GM23338 (cell line): ENCODE results near the gene AGFG1. TPM values are rescaled to one million over a fixed set of nuclear protein-coding genes. Genes with fewer than 3 reads are reported as not detected.

Experiments used
- ATAC-seq: fragments of 200-7000 bp; cut with Tn5 transposase; 3 replicates; pipeline ENCODE4 v1.9.1; 2020
- DNase-seq: peaks from one replicate; pipeline ENCODE4 v3.0.0-alpha.2; 2015; ENCODE audit warnings: low spot score
- H2AFZ ChIP-seq: fragments of 200-600 bp; sonication (generic); 2 replicates; pipeline ENCODE4 v1.8.0; 2016; ENCODE audit warnings: antibody characterized with exemption, mild to moderate bottlenecking, moderate library complexity
- H3F3A ChIP-seq: fragments of 200-600 bp; sonication (generic); replicated peaks from 2 replicates; pipeline ENCODE4 v1.8.0; 2017; ENCODE audit warnings: antibody characterized with exemption, mixed run types, low read depth
- H3K27ac ChIP-seq: fragments of 200-600 bp; sonication (generic); 2 replicates; pipeline ENCODE4 v1.6.1; 2016; ENCODE audit warnings: low read depth
- H3K27me3 ChIP-seq: fragments of 200-600 bp; sonication (generic); 2 replicates; pipeline ENCODE4 v1.8.0; 2016; ENCODE audit warnings: mild to moderate bottlenecking, mixed run types, moderate library complexity; ENCODE audit not compliant: insufficient read depth
- H3K36me3 ChIP-seq: fragments of 200-600 bp; sonication (generic); 2 replicates; pipeline ENCODE4 v1.8.0; 2016; ENCODE audit warnings: mild to moderate bottlenecking; ENCODE audit not compliant: insufficient read depth
- H3K4me1 ChIP-seq: fragments of 200-600 bp; sonication (generic); 2 replicates; pipeline ENCODE4 v1.8.0; 2016; ENCODE audit warnings: mild to moderate bottlenecking, moderate library complexity; ENCODE audit not compliant: insufficient read depth
- H3K4me2 ChIP-seq: fragments of 200-600 bp; sonication (generic); 2 replicates; pipeline ENCODE4 v1.7.1; 2017; ENCODE audit warnings: mixed run types
- H3K4me3 ChIP-seq: fragments of 200-600 bp; sonication (generic); 2 replicates; pipeline ENCODE4 v1.6.1; 2016; ENCODE audit warnings: mixed run types
- H3K79me2 ChIP-seq: fragments of 200-600 bp; sonication (generic); replicated peaks from 2 replicates; pipeline ENCODE4 v1.8.0; 2017; ENCODE audit warnings: mild to moderate bottlenecking; ENCODE audit not compliant: insufficient read depth
- H3K9me2 ChIP-seq: fragments of 200-600 bp; sonication (generic); 2 replicates; pipeline ENCODE4 v1.8.0; 2017; ENCODE audit not compliant: insufficient read depth
- H4K20me1 ChIP-seq: fragments of 200-600 bp; sonication (generic); replicated peaks from 2 replicates; pipeline ENCODE4 v1.8.0; 2017; ENCODE audit warnings: mild to moderate bottlenecking; ENCODE audit not compliant: insufficient read depth
- H3K27ac Mint-ChIP-seq: 2 replicates; pipeline ENCODE4 v1.8.0; 2020; ENCODE audit warnings: inconsistent platforms, mild to moderate bottlenecking, moderate library complexity, mixed read lengths
- H3K27me3 Mint-ChIP-seq: 3 replicates; pipeline ENCODE4 v1.8.0; 2022; ENCODE audit warnings: low read depth, mild to moderate bottlenecking, moderate library complexity, mixed read lengths, inconsistent platforms; ENCODE audit not compliant: insufficient read depth, poor library complexity
- H3K36me3 Mint-ChIP-seq: 3 replicates; pipeline ENCODE4 v1.8.0; 2021; ENCODE audit warnings: low read depth, mild to moderate bottlenecking, inconsistent platforms, moderate library complexity, mixed read lengths
- H3K4me1 Mint-ChIP-seq: 3 replicates; pipeline ENCODE4 v1.8.0; 2020; ENCODE audit warnings: mild to moderate bottlenecking, inconsistent platforms, mixed read lengths
- H3K4me3 Mint-ChIP-seq: 3 replicates; pipeline ENCODE4 v1.8.0; 2021; ENCODE audit warnings: moderate library complexity, mild to moderate bottlenecking, inconsistent platforms, mixed read lengths
- H3K9me3 Mint-ChIP-seq: 3 replicates; pipeline ENCODE4 v1.8.0; 2020; ENCODE audit warnings: moderate library complexity, mild to moderate bottlenecking, inconsistent platforms, mixed read lengths
- CREB1 ChIP-seq: fragments of 250-450 bp; sonication (Bioruptor Pico); IDR thresholded peaks from 2 replicates; pipeline ENCODE4 v1.5.0; 2020; ENCODE audit warnings: low read depth, mild to moderate bottlenecking, moderate library complexity
- CTCF ChIP-seq, 2 experiments: fragments of 200-600 bp in 1 of 2; sonication (generic) in 1 of 2; conservative IDR thresholded peaks; 2 replicates each; pipeline versions ENCODE4 v1.5.1 to v1.6.1; 2016 to 2017; ENCODE audit warnings: antibody characterized with exemption in 2 of 2, low read depth in 2 of 2, mild to moderate bottlenecking in 2 of 2, moderate library complexity in 1 of 2
- ETS1 ChIP-seq: IDR thresholded peaks from 2 replicates; pipeline ENCODE4 v1.6.1; 2016; ENCODE audit warnings: antibody characterized with exemption
- EZH2 ChIP-seq: fragments of 200-600 bp; sonication (generic); IDR thresholded peaks from one replicate; pipeline ENCODE4 v1.8.0; 2017; ENCODE audit warnings: antibody characterized with exemption, mild to moderate bottlenecking, low read depth; ENCODE audit not compliant: unreplicated experiment
- EZH2phosphoT487 ChIP-seq: fragments of 200-600 bp; sonication (generic); IDR thresholded peaks from one replicate; pipeline ENCODE4 v1.8.1; 2018; ENCODE audit warnings: antibody characterized with exemption; ENCODE audit not compliant: unreplicated experiment
- JUNB ChIP-seq: IDR thresholded peaks from one replicate; pipeline ENCODE4 v1.6.1; 2016; ENCODE audit warnings: antibody characterized with exemption; ENCODE audit not compliant: unreplicated experiment
- NANOG ChIP-seq: IDR thresholded peaks from 2 replicates; pipeline ENCODE4 v1.6.1; 2016; ENCODE audit warnings: antibody characterized with exemption, borderline replicate concordance
- POLR2AphosphoS5 ChIP-seq: IDR thresholded peaks from 2 replicates; pipeline ENCODE4 v1.6.1; 2016; ENCODE audit warnings: antibody characterized with exemption, low read depth
- REST ChIP-seq: IDR thresholded peaks from one replicate; pipeline ENCODE4 v1.6.1; 2018; ENCODE audit warnings: antibody characterized with exemption; ENCODE audit not compliant: unreplicated experiment
- STAT1 ChIP-seq: IDR thresholded peaks from one replicate; pipeline ENCODE4 v1.6.1; 2016; ENCODE audit warnings: antibody characterized with exemption; ENCODE audit not compliant: unreplicated experiment
- ZNF331 ChIP-seq: fragments of 250-450 bp; sonication (Bioruptor Pico); IDR thresholded peaks from 2 replicates; pipeline ENCODE4 v1.5.0; 2020; ENCODE audit warnings: low read depth, mild to moderate bottlenecking, moderate library complexity
- polyA plus RNA-seq: library from polyadenylated mRNA; unstranded; fragments of >200 nt; fragmentation: Nextera tagmentation; extraction: Ambion mirVana; gene quantifications from 2 replicates; pipeline ENCODE4 v1.2.1, GENCODE V29; 2016
- total RNA-seq: library from RNA; depleted of rRNA; stranded (reverse); fragments of >200 nt; shearing (Covaris generic); gene quantifications from 2 replicates; pipeline ENCODE4 v1.2.3, GENCODE V29; 2014

AGFG1 gene
- total and polyA plus RNA-seq, 2 experiments from 2014 or later: 14.5 to 113 TPM

GRCh38 chr2:227442639-227443038 is 29.3 kb upstream of the AGFG1 start:
- H3K4me2 ChIP-seq: no peak overlapping the region
- Mint-ChIP-seq H3K4me3 (no peak overlapping the region), H3K4me1 (peaks cover 14% of the 10 kb centered on the region), H3K27ac (no peak overlapping the region), H3K36me3 (no peaks in the 10 kb centered on the region), H3K27me3 (peaks cover 4% of the 10 kb centered on the region), H3K9me3 (no peaks in the 10 kb centered on the region)
- H3K4me3 ChIP-seq: no peak overlapping the region
- peaks cover 7% of the 10 kb centered on the region; the same call in 1 of the 2 replicates for H3K4me1 ChIP-seq
- DNase-seq (no peak), ATAC-seq (no peak)
- H3K27ac ChIP-seq: no peak overlapping the region
- no peak overlapping the region for H2AFZ ChIP-seq
- H3K79me2 ChIP-seq: no peaks in the 10 kb centered on the region
- H3K36me3 ChIP-seq: no peaks in the 10 kb centered on the region
- no peaks in the 10 kb centered on the region for H4K20me1 ChIP-seq
- TF ChIP-seq ETS1 (no peak), NANOG (no peak), CTCF (conservative IDR thresholded peaks at IDR 0.05; ENCODE audit: low read depth in 2 of 2) (no peak), JUNB (no peak), ZNF331 (no peak), REST (no peak)
- H3K9me2 ChIP-seq: no peaks in the 10 kb centered on the region
- no peaks in the 10 kb centered on the region for H3K27me3 ChIP-seq
- no peaks in the 10 kb centered on the region for H3F3A ChIP-seq

- no peaks in the 10 kb centered on the region for H3F3A ChIP-seq
- H3K27me3 ChIP-seq: no peaks in the 10 kb centered on the region
- peaks cover 7% of the 10 kb centered on the region; the same call in 1 of the 2 replicates for H3K4me1 ChIP-seq
- H3K9me2 ChIP-seq: no peaks in the 10 kb centered on the region
- Mint-ChIP-seq H3K27ac (no peak overlapping the region), H3K36me3 (no peaks in the 10 kb centered on the region), H3K9me3 (no peaks in the 10 kb centered on the region), H3K27me3 (peaks cover 1% of the 10 kb centered on the region), H3K4me1 (peaks cover 14% of the 10 kb centered on the region), H3K4me3 (no peak overlapping the region)
- H3K4me3 ChIP-seq: no peak overlapping the region
- ATAC-seq (peak; percentile 58), DNase-seq (no peak)
- H3K27ac ChIP-seq: no peak overlapping the region
- no peaks in the 10 kb centered on the region for H4K20me1 ChIP-seq
- peak overlapping the region; percentile 96 for H2AFZ ChIP-seq
- H3K36me3 ChIP-seq: no peaks in the 10 kb centered on the region
- no peak overlapping the region for H3K4me2 ChIP-seq
- no peaks in the 10 kb centered on the region for H3K79me2 ChIP-seq
- TF ChIP-seq EZH2 (no peak), POLR2AphosphoS5 (no peak), CTCF (conservative IDR thresholded peaks at IDR 0.05; ENCODE audit: low read depth in 2 of 2) (no peak), EZH2phosphoT487 (no peak), CREB1 (CRISPR knock-in tag) (no peak), REST (no peak), NANOG (no peak), STAT1 (no peak)
Measured at GRCh38 chr2:227443889-227444568, 27.9 kb upstream of the AGFG1 start.
